Measurements from ENCODE around the gene C10orf67.

GRCh38 chr10:23338886-23339285, 5.7 kb downstream of the C10orf67 start:
- no peak for TF ChIP-seq POLR2A (IDR thresholded peaks at IDR 0.05)
- TF ChIP-seq CTCF (IDR thresholded peaks at IDR 0.05), result no peak
